HG03095 (cell line): ENCODE results near the gene VPS45.

Experiments
- ATAC-seq: cut with Tn5 transposase; IDR thresholded peaks from one replicate; pipeline ENCODE4 v1.9.1; 2021; ENCODE audit warnings: moderate library complexity; ENCODE audit not compliant: unreplicated experiment

The VPS45 gene

DNA sequence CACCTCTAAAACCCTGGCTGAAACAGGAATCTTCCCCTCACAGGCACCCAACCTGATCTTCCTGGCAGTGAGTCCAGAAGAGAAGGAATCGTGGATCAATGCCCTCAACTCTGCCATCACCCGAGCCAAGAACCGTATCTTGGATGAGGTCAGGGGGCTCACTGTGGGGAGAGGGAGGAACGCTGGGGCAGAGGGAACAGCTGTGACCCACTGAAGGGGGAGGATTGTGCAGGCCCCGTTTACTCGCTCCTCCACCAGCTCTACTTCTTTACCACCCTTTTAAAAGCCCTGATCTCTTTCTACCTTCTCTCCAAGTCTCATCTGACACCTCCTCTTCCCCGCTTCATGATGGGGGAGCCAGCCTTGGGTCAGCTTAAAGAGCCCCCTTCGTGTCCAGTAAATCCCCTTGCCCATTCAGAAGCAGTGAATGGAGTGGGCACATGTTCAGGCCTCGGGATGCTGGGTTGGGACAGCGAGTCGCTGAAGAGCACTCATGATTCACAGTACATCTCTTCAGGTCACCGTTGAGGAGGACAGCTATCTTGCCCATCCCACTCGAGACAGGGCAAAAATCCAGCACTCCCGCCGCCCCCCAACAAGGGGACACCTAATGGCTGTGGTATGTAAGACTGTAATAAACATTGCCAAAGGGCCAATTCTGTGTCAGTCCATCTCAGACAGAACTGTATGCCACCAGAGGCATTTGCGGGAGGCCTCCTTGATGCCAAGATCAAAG lies 89.5 kb downstream of the VPS45 start:
- no peak for ATAC-seq

- no peak for ATAC-seq
These were observed 92.0 kb downstream of the VPS45 start for GRCh38 chr1:150159550-150159949.

DNA sequence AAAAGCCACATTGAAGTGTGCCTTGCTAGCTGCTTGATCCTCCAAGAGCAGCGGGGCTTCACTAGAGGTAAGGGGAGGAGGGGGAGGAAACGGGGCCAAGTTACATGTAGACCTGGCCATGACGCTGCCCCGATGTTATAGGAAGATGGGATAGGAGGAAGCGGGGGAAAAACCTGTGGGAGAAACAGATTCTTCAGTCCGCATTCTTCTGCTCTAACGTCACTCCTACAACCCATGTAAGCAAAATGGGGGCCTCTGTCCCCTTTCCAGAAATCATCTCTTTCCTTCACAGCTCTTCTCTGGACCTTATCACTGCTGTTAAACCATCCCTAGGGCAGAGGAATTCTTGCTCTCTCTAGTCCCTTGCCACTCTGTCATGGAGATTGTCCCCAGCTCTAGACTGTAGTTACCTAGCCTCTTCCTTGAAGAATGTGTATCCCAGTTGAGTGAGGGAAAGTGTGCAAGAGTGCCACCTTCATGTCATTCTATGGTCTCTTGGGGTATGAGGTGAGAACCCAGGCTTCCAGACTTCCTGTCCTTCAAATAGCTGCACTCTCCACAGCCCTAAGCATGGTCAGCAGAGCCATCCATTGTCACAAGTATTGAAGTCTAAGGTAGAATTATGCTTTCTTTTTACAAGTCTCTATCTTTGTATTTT lies 93.5 kb downstream of the VPS45 start:
- ATAC-seq, result no peak

- no peak for ATAC-seq
These were observed 94.4 kb downstream of the VPS45 start for GRCh38 chr1:150161747-150162581.

GRCh38 chr1:150162582-150162861 lies 94.9 kb downstream of the VPS45 start:
- no peak for ATAC-seq

GRCh38 chr1:150162862-150163706 lies 95.5 kb downstream of the VPS45 start:
- no peak for ATAC-seq

GRCh38 chr1:150164224-150164623 lies 96.6 kb downstream of the VPS45 start:
- ATAC-seq, result no peak

GRCh38 chr1:150164779-150165178 lies 97.2 kb downstream of the VPS45 start:
- no peak for ATAC-seq

- ATAC-seq, result no peak
These were observed 98.3 kb downstream of the VPS45 start for GRCh38 chr1:150165622-150166612.

- no peak for ATAC-seq
These were observed 101.5 kb downstream of the VPS45 start for GRCh38 chr1:150168960-150169601.

DNA sequence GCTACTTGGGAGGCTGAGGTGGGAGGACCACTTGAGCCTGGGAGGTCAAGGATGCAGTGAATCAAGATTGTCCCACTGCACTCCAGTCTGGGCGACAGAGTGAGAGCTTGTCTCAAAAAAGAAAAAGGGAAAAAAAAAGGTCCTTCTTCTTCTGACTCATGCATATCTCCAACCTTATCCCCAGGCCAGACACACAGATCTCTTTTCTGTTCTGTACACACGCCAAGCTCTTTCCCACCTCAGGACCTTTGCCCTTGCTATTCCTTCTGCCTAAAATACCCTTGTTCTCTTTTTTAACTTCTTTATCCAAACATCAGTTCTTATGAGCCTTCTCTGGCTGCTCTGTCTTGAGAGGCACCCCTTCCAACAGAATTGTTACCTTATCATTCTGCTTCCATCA lies 104.2 kb downstream of the VPS45 start:
- ATAC-seq, result no peak

- ATAC-seq, result no peak
These were observed 105.6 kb downstream of the VPS45 start for GRCh38 chr1:150173141-150173585.

GRCh38 chr1:150176593-150176992 lies 109.0 kb downstream of the VPS45 start:
- no peak for ATAC-seq

GRCh38 chr1:150178548-150178947 lies 111.0 kb downstream of the VPS45 start:
- no peak for ATAC-seq

GRCh38 chr1:150179867-150180266 lies 112.3 kb downstream of the VPS45 start:
- ATAC-seq, result no peak

DNA sequence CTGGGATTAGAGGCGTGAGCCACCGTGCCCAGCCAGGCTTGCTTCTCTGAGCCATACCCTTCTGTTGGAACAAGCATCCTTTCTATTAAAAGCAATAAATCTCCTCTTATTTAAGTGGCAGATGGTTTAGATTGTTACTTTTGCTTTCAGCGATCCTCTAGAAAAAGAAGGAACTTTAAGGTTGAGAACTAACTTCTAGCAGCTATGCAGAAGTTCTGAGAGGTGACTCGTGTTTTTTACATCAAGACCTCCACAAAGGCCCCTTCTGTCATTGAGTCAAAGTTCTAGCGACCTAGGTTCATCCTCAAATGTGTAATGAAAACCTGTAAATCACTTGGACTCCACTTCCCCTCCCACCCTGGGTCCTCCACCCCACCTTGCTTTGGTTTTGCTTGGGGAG lies 112.9 kb downstream of the VPS45 start:
- no peak for ATAC-seq

GRCh38 chr1:150182247-150182646 lies 114.7 kb downstream of the VPS45 start:
- ATAC-seq, result no peak

DNA sequence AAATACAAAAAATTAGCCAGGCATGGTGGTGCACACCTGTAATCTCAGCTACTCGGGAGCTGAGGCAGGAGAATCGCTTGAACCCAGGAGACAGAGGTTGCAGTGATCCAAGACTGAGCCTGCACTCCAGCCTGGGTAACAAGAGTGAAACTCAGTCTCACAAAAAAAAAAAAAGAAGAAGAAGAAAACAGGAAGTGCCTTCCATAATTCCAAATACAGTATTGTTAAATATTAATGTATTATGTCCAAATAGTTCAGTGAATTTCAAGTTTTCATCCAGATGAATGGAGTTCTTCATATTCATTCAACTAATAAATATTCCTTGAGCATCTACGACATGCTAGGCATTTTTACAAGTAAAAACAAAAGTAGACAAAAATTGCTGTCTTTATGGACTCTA lies 115.5 kb downstream of the VPS45 start:
- no peak for ATAC-seq

DNA sequence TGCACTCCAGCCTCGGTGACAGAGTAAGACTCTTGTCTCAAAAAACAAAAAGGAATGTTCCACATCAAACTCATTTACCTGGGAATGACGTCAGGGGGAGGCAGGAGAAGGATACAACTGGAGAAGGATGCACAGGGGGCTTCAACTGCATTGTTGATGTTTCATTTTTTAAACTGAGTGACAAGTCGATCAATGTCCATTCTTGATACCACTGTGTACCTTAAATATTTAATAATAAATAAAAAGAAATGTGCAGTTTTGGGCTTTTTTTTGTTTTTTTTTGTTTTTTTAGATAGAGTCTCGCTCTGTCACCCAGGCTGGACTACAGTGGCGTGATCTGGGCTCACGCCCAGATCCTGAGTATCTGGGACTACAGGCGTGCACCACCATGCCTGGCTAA lies 117.9 kb downstream of the VPS45 start:
- no peak for ATAC-seq
